WTC11 (cell line): ENCODE results near the gene NDUFS2.

ENCODE experiments used
- CREB1 ChIP-seq: sonication (generic); formaldehyde crosslinking; IDR thresholded peaks from 2 replicates; pipeline ENCODE4 v1.8.0; 2023; ENCODE audit warnings: mild to moderate bottlenecking, missing genetic modification reagents
- FOXJ3 ChIP-seq: sonication (generic); formaldehyde crosslinking; IDR thresholded peaks from 2 replicates; pipeline ENCODE4 v1.9.0; 2021; ENCODE audit warnings: missing genetic modification reagents, mild to moderate bottlenecking, borderline replicate concordance
- NFATC4 ChIP-seq: fragments of 250-450 bp; sonication (Bioruptor Pico); IDR thresholded peaks from 2 replicates; pipeline ENCODE4 v1.9.0; 2021; ENCODE audit warnings: mild to moderate bottlenecking
- NFE2L1 ChIP-seq: sonication (generic); formaldehyde crosslinking; IDR thresholded peaks from 2 replicates; pipeline ENCODE4 v1.8.1; 2023; ENCODE audit warnings: missing genetic modification reagents
- NR3C1 ChIP-seq: sonication (generic); formaldehyde crosslinking; conservative IDR thresholded peaks from 2 replicates; pipeline ENCODE4 v1.8.1; 2023; ENCODE audit warnings: low read depth, mild to moderate bottlenecking, missing genetic modification reagents
- SP1 ChIP-seq: sonication (generic); formaldehyde crosslinking; conservative IDR thresholded peaks from 2 replicates; pipeline ENCODE4 v1.8.1; 2022; ENCODE audit warnings: missing genetic modification reagents
- ZNF121 ChIP-seq: sonication (generic); formaldehyde crosslinking; IDR thresholded peaks from 2 replicates; pipeline ENCODE4 v1.8.0; 2023; ENCODE audit warnings: missing genetic modification reagents
- ZNF263 ChIP-seq: sonication (generic); formaldehyde crosslinking; IDR thresholded peaks from 2 replicates; pipeline ENCODE4 v1.8.1; 2022; ENCODE audit warnings: low read depth, mild to moderate bottlenecking, moderate library complexity, missing genetic modification reagents
- TF ChIP-seq, protein P1 (sequence below): fragments of 200-600 bp; IDR thresholded peaks from 2 replicates; pipeline ENCODE4 v1.8.0; 2022; ENCODE audit warnings: antibody characterized with exemption
- TF ChIP-seq, protein P2 (sequence below): sonication (generic); formaldehyde crosslinking; IDR thresholded peaks from 2 replicates; pipeline ENCODE4 v1.8.1; 2022; ENCODE audit warnings: mild to moderate bottlenecking, moderate library complexity, missing genetic modification reagents
- TF ChIP-seq, protein P3 (sequence below): sonication (generic); formaldehyde crosslinking; IDR thresholded peaks from 2 replicates; pipeline ENCODE4 v1.8.0; 2022; ENCODE audit warnings: mild to moderate bottlenecking, missing genetic modification reagents
- TF ChIP-seq, protein P4 (sequence below): sonication (generic); formaldehyde crosslinking; IDR thresholded peaks from 2 replicates; pipeline ENCODE4 v1.8.0; 2022; ENCODE audit warnings: mild to moderate bottlenecking, missing genetic modification reagents

DNA sequence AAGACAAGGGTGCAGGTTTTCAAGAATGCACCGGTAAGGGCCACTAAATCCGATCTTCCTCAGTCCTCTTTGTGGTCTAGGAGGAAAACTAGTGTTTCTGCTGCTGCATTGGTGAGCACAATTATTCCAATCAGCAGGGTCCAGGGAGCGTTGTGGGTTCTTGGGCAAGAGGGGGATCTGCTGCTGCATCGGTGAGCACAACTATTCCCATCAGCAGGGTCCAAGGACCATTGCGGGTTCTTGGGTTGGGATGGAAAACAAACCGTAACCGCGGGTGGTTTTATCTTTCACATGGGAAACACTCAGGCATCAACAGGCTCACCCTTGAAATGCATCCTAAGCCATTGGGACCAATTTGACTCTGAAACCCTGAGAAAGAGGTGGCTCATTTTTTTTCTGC lies 49.4 kb downstream of the NDUFS2 start:
- TF ChIP-seq, protein P1, sequence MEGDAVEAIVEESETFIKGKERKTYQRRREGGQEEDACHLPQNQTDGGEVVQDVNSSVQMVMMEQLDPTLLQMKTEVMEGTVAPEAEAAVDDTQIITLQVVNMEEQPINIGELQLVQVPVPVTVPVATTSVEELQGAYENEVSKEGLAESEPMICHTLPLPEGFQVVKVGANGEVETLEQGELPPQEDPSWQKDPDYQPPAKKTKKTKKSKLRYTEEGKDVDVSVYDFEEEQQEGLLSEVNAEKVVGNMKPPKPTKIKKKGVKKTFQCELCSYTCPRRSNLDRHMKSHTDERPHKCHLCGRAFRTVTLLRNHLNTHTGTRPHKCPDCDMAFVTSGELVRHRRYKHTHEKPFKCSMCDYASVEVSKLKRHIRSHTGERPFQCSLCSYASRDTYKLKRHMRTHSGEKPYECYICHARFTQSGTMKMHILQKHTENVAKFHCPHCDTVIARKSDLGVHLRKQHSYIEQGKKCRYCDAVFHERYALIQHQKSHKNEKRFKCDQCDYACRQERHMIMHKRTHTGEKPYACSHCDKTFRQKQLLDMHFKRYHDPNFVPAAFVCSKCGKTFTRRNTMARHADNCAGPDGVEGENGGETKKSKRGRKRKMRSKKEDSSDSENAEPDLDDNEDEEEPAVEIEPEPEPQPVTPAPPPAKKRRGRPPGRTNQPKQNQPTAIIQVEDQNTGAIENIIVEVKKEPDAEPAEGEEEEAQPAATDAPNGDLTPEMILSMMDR = no peak
- TF ChIP-seq FOXJ3 (CRISPR knock-in tag) (no peak), ZNF121 (no peak), ZNF263 (no peak), NR3C1 (CRISPR knock-in tag) (no peak), CREB1 (CRISPR knock-in tag) (no peak), NFATC4 (CRISPR knock-in tag) (no peak), SP1 (no peak), NFE2L1 (CRISPR knock-in tag) (no peak)
- TF ChIP-seq, protein P2, sequence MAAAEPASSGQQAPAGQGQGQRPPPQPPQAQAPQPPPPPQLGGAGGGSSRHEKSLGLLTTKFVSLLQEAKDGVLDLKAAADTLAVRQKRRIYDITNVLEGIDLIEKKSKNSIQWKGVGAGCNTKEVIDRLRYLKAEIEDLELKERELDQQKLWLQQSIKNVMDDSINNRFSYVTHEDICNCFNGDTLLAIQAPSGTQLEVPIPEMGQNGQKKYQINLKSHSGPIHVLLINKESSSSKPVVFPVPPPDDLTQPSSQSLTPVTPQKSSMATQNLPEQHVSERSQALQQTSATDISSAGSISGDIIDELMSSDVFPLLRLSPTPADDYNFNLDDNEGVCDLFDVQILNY = no peak
- TF ChIP-seq, protein P3, sequence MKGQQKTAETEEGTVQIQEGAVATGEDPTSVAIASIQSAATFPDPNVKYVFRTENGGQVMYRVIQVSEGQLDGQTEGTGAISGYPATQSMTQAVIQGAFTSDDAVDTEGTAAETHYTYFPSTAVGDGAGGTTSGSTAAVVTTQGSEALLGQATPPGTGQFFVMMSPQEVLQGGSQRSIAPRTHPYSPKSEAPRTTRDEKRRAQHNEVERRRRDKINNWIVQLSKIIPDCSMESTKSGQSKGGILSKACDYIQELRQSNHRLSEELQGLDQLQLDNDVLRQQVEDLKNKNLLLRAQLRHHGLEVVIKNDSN = no peak
- TF ChIP-seq, protein P4, sequence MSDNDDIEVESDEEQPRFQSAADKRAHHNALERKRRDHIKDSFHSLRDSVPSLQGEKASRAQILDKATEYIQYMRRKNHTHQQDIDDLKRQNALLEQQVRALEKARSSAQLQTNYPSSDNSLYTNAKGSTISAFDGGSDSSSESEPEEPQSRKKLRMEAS (CRISPR knock-in tag) = no peak
